ENCODE measurements around the gene TLX3. TPM values are rescaled to one million over a fixed set of nuclear protein-coding genes. Genes with fewer than 3 reads are reported as not detected.

The TLX3 gene
- total RNA-seq, 1 donor from 2014 or later: 2.1 TPM

- Mint-ChIP-seq H3K27me3 (peaks cover 87% of the 10 kb centered on the region), H3K4me1 (ENCODE audit: unreplicated experiment) (peaks cover 6% of the 10 kb centered on the region), H3K4me3 (peak overlapping the region; percentile 68), H3K36me3 (peaks cover 3% of the 10 kb centered on the region), H3K27ac (no peak overlapping the region), H3K9me3 (no peaks in the 10 kb centered on the region)
- no peak for TF ChIP-seq CTCF (conservative IDR thresholded peaks at IDR 0.05)
- no peak for DNase-seq (ENCODE audit: extremely low spot score, unreplicated experiment)
Measured at GRCh38 chr5:171310819-171311321, 1.8 kb downstream of the TLX3 start.

- H3K9me3 Mint-ChIP-seq: no peaks in the 10 kb centered on the region
- H3K4me3 Mint-ChIP-seq: peak overlapping the region; percentile 81
- H3K27ac Mint-ChIP-seq: no peak overlapping the region
- peaks cover 6% of the 10 kb centered on the region for H3K4me1 Mint-ChIP-seq (ENCODE audit: unreplicated experiment)
- DNase-seq (ENCODE audit: extremely low spot score, unreplicated experiment): peak; percentile 73
- H3K27me3 Mint-ChIP-seq: peaks cover 87% of the 10 kb centered on the region
- TF ChIP-seq CTCF (conservative IDR thresholded peaks at IDR 0.05): no peak
- peaks cover 3% of the 10 kb centered on the region for H3K36me3 Mint-ChIP-seq
Measured at GRCh38 chr5:171311322-171312077, 2.5 kb downstream of the TLX3 start.

GRCh38 chr5:171312129-171312974 lies 3.3 kb downstream of the TLX3 start:
- H3K4me1 Mint-ChIP-seq (ENCODE audit: unreplicated experiment): peaks cover 6% of the 10 kb centered on the region
- H3K4me3 Mint-ChIP-seq: peak overlapping the region; percentile 82
- peak overlapping the region; percentile 52 for H3K27ac Mint-ChIP-seq
- peaks cover 87% of the 10 kb centered on the region for H3K27me3 Mint-ChIP-seq
- no peak for DNase-seq (ENCODE audit: extremely low spot score, unreplicated experiment)
- H3K36me3 Mint-ChIP-seq: peaks cover 3% of the 10 kb centered on the region
- TF ChIP-seq CTCF (conservative IDR thresholded peaks at IDR 0.05): no peak
- no peaks in the 10 kb centered on the region for H3K9me3 Mint-ChIP-seq

GRCh38 chr5:171313481-171314206 lies 4.6 kb downstream of the TLX3 start:
- TF ChIP-seq CTCF (conservative IDR thresholded peaks at IDR 0.05): no peak
- H3K4me1 Mint-ChIP-seq (ENCODE audit: unreplicated experiment): peaks cover 6% of the 10 kb centered on the region
- H3K36me3 Mint-ChIP-seq: no peaks in the 10 kb centered on the region
- peaks cover 89% of the 10 kb centered on the region for H3K27me3 Mint-ChIP-seq
- H3K9me3 Mint-ChIP-seq: no peaks in the 10 kb centered on the region
- H3K27ac Mint-ChIP-seq: peak overlapping the region; percentile 80
- DNase-seq (ENCODE audit: extremely low spot score, unreplicated experiment): no peak
- peak overlapping the region; percentile 74 for H3K4me3 Mint-ChIP-seq

- no peak overlapping the region for H3K27ac Mint-ChIP-seq
- peak overlapping the region; percentile 31 for H3K4me3 Mint-ChIP-seq
- H3K36me3 Mint-ChIP-seq: no peaks in the 10 kb centered on the region
- no peak for DNase-seq (ENCODE audit: extremely low spot score, unreplicated experiment)
- H3K9me3 Mint-ChIP-seq: no peaks in the 10 kb centered on the region
- H3K27me3 Mint-ChIP-seq: peaks cover 92% of the 10 kb centered on the region
- TF ChIP-seq CTCF (conservative IDR thresholded peaks at IDR 0.05): no peak
- peaks cover 6% of the 10 kb centered on the region for H3K4me1 Mint-ChIP-seq (ENCODE audit: unreplicated experiment)
Measured at GRCh38 chr5:171314728-171315385, 5.8 kb downstream of the TLX3 start.
